HEK293 (cell line): ENCODE results near the gene RPS15.
A peak's percentile ranks its signal among the peaks of the same experiment; 100 is the strongest.

Experiments
- ATF2 ChIP-seq: fragments of 450-650 bp; formaldehyde crosslinking; IDR thresholded peaks from 2 replicates; pipeline ENCODE4 v1.5.1; 2016; ENCODE audit warnings: missing biosample characterization, missing genetic modification characterization, low read depth
- HOXC10 ChIP-seq: sonication (generic); formaldehyde crosslinking; IDR thresholded peaks from 2 replicates; pipeline ENCODE4 v1.8.1; 2023; ENCODE audit warnings: mild to moderate bottlenecking, missing genetic modification reagents
- MYNN ChIP-seq: fragments of 450-650 bp; formaldehyde crosslinking; IDR thresholded peaks from 2 replicates; pipeline ENCODE4 v1.5.1; 2016; ENCODE audit warnings: missing biosample characterization, missing genetic modification characterization, borderline replicate concordance
- TCF7L2 ChIP-seq: IDR thresholded peaks from 2 replicates; pipeline ENCODE4 v1.6.1; 2011; ENCODE audit warnings: low read depth, mild to moderate bottlenecking, inconsistent platforms, low read length, moderate library complexity, borderline replicate concordance
- ZBTB20 ChIP-seq: fragments of 450-650 bp; formaldehyde crosslinking; IDR thresholded peaks from 2 replicates; pipeline ENCODE4 v1.5.1; 2016; ENCODE audit warnings: missing biosample characterization, missing genetic modification characterization
- ZBTB44 ChIP-seq: fragments of 450-650 bp; IDR thresholded peaks from 2 replicates; pipeline ENCODE4 v1.5.1; 2018; ENCODE audit warnings: missing biosample characterization, mild to moderate bottlenecking, missing genetic modification characterization
- ZFHX2 ChIP-seq: fragments of 450-650 bp; formaldehyde crosslinking; conservative IDR thresholded peaks from 2 replicates; pipeline ENCODE4 v1.5.1; 2016; ENCODE audit warnings: missing biosample characterization, missing genetic modification characterization
- ZFP41 ChIP-seq: fragments of 450-650 bp; formaldehyde crosslinking; IDR thresholded peaks from 2 replicates; pipeline ENCODE4 v1.5.1; 2016; ENCODE audit warnings: missing biosample characterization, missing genetic modification characterization, borderline replicate concordance
- ZNF157 ChIP-seq: fragments of 450-650 bp; formaldehyde crosslinking; IDR thresholded peaks from 2 replicates; pipeline ENCODE4 v1.5.1; 2016; ENCODE audit warnings: missing biosample characterization, missing genetic modification characterization
- ZNF16 ChIP-seq: fragments of 450-650 bp; formaldehyde crosslinking; IDR thresholded peaks from 2 replicates; pipeline ENCODE4 v1.5.1; 2016; ENCODE audit warnings: low read depth, missing biosample characterization, missing genetic modification characterization
- ZNF292 ChIP-seq: fragments of 450-650 bp; formaldehyde crosslinking; IDR thresholded peaks from 2 replicates; pipeline ENCODE4 v1.5.1; 2016; ENCODE audit warnings: low read depth, missing biosample characterization, missing genetic modification characterization, borderline replicate concordance
- ZNF391 ChIP-seq: fragments of 450-650 bp; formaldehyde crosslinking; IDR thresholded peaks from 2 replicates; pipeline ENCODE4 v1.5.1; 2016; ENCODE audit warnings: low read depth, missing biosample characterization, missing genetic modification characterization, borderline replicate concordance
- ZNF501 ChIP-seq: fragments of 450-650 bp; formaldehyde crosslinking; IDR thresholded peaks from 2 replicates; pipeline ENCODE4 v1.5.1; 2016; ENCODE audit warnings: missing biosample characterization, missing genetic modification characterization
- ZNF549 ChIP-seq: fragments of 450-650 bp; IDR thresholded peaks from 2 replicates; pipeline ENCODE4 v1.5.1; 2018; ENCODE audit warnings: missing biosample characterization, missing genetic modification characterization, mild to moderate bottlenecking, inconsistent platforms, moderate library complexity
- ZNF610 ChIP-seq: fragments of 450-650 bp; formaldehyde crosslinking; IDR thresholded peaks from 2 replicates; pipeline ENCODE4 v1.5.1; 2016; ENCODE audit warnings: missing biosample characterization, missing genetic modification characterization, borderline replicate concordance
- ZNF623 ChIP-seq: fragments of 450-650 bp; formaldehyde crosslinking; IDR thresholded peaks from 2 replicates; pipeline ENCODE4 v1.5.1; 2016; ENCODE audit warnings: missing biosample characterization, missing genetic modification characterization
- TF ChIP-seq, protein P1 (sequence below): fragments of 450-650 bp; formaldehyde crosslinking; IDR thresholded peaks from 2 replicates; pipeline ENCODE4 v1.5.1; 2016; ENCODE audit warnings: missing biosample characterization, missing genetic modification characterization
- TF ChIP-seq, protein P2 (sequence below): fragments of 450-650 bp; formaldehyde crosslinking; IDR thresholded peaks from 2 replicates; pipeline ENCODE4 v1.5.1; 2017; ENCODE audit warnings: missing biosample characterization, missing genetic modification characterization
- TF ChIP-seq, protein P3 (sequence below): fragments of 450-650 bp; formaldehyde crosslinking; IDR thresholded peaks from 2 replicates; pipeline ENCODE4 v1.5.1; 2017; ENCODE audit warnings: missing biosample characterization, mild to moderate bottlenecking, missing genetic modification characterization, moderate library complexity
- TF ChIP-seq, protein P4 (sequence below): fragments of 450-650 bp; formaldehyde crosslinking; IDR thresholded peaks from 2 replicates; pipeline ENCODE4 v1.5.1; 2016; ENCODE audit warnings: missing biosample characterization, missing genetic modification characterization

RPS15 gene

DNA sequence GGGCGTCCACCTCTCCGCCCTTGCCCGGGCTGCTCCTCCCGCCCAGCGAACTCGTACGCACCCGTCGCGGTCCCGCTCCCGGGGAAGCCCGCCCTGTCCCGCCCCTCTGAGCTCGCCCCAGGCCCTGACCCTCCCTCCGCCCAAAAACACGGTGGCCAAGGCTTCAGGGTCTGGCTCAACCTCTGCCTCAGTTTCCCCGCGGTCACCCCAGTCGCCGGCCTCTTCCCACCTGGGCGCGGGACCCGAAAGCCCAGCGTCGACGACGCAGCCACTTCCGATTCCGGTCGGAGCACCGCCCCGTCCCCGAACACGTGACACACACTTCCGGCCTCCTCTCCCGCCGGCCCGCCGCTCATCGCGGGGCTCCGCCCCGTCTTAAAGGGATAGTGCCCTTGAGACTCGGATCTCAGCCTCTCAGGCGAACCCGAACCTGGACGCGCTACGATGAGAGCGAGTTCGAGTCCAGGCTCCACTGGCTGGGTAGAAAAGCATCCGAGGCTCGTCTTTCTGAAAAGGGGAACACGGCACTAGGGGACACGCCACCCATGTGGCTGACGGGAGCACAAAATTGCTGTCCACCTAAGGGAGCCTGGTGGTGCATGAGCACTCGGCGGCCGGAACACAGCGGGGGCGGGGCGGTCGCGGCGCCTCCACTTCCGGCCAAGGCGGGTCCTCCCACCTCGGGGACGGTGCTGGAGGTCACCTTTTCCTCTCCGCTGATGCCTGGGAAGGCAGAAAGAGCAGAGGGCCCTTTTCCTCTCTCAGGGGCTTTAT, 40.9 kb downstream of the RPS15 start, which contains the start of gene C19orf25 (continued):
- TF ChIP-seq ZBTB20 (peak; percentile 27; the same call in 1 of the 2 replicates), ZNF292 (tag by site-specific recombination) (no peak), ZNF157 (no peak), ZNF16 (tag by site-specific recombination) (no peak), ATF2 (no peak), ZNF610 (tag by site-specific recombination) (peak; percentile 20; the same call in 1 of the 2 replicates), ZNF501 (no peak; the same call in 1 of the 2 replicates), HOXC10 (CRISPR knock-in tag) (no peak), TCF7L2 (no peak), ZFP41 (tag by site-specific recombination) (no peak), ZNF623 (tag by site-specific recombination) (no peak), ZFHX2 (tag by site-specific recombination) (peak; percentile 91), ZNF549 (tag by site-specific recombination) (no peak), ZNF391 (tag by site-specific recombination) (peak; percentile 14; the same call in 1 of the 2 replicates), ZBTB44 (tag by site-specific recombination) (no peak), MYNN (tag by site-specific recombination) (no peak)
- TF ChIP-seq, protein P1, sequence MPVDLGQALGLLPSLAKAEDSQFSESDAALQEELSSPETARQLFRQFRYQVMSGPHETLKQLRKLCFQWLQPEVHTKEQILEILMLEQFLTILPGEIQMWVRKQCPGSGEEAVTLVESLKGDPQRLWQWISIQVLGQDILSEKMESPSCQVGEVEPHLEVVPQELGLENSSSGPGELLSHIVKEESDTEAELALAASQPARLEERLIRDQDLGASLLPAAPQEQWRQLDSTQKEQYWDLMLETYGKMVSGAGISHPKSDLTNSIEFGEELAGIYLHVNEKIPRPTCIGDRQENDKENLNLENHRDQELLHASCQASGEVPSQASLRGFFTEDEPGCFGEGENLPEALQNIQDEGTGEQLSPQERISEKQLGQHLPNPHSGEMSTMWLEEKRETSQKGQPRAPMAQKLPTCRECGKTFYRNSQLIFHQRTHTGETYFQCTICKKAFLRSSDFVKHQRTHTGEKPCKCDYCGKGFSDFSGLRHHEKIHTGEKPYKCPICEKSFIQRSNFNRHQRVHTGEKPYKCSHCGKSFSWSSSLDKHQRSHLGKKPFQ (tag by site-specific recombination), result no peak
- TF ChIP-seq, protein P2, sequence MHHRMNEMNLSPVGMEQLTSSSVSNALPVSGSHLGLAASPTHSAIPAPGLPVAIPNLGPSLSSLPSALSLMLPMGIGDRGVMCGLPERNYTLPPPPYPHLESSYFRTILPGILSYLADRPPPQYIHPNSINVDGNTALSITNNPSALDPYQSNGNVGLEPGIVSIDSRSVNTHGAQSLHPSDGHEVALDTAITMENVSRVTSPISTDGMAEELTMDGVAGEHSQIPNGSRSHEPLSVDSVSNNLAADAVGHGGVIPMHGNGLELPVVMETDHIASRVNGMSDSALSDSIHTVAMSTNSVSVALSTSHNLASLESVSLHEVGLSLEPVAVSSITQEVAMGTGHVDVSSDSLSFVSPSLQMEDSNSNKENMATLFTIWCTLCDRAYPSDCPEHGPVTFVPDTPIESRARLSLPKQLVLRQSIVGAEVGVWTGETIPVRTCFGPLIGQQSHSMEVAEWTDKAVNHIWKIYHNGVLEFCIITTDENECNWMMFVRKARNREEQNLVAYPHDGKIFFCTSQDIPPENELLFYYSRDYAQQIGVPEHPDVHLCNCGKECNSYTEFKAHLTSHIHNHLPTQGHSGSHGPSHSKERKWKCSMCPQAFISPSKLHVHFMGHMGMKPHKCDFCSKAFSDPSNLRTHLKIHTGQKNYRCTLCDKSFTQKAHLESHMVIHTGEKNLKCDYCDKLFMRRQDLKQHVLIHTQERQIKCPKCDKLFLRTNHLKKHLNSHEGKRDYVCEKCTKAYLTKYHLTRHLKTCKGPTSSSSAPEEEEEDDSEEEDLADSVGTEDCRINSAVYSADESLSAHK (tag by site-specific recombination), result peak; percentile 5; the same call in 1 of the 2 replicates
- TF ChIP-seq, protein P3, sequence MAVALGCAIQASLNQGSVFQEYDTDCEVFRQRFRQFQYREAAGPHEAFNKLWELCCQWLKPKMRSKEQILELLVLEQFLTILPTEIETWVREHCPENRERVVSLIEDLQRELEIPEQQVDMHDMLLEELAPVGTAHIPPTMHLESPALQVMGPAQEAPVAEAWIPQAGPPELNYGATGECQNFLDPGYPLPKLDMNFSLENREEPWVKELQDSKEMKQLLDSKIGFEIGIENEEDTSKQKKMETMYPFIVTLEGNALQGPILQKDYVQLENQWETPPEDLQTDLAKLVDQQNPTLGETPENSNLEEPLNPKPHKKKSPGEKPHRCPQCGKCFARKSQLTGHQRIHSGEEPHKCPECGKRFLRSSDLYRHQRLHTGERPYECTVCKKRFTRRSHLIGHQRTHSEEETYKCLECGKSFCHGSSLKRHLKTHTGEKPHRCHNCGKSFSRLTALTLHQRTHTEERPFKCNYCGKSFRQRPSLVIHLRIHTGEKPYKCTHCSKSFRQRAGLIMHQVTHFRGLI, result no peak
- TF ChIP-seq, protein P4, sequence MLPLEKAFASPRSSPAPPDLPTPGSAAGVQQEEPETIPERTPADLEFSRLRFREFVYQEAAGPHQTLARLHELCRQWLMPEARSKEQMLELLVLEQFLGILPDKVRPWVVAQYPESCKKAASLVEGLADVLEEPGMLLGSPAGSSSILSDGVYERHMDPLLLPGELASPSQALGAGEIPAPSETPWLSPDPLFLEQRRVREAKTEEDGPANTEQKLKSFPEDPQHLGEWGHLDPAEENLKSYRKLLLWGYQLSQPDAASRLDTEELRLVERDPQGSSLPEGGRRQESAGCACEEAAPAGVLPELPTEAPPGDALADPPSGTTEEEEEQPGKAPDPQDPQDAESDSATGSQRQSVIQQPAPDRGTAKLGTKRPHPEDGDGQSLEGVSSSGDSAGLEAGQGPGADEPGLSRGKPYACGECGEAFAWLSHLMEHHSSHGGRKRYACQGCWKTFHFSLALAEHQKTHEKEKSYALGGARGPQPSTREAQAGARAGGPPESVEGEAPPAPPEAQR (tag by site-specific recombination), result no peak
